Suprapubic skin (tissue), 4 donors: ENCODE data around the gene ATP6V0D1.

ENCODE experiments used
- POLR2A ChIP-seq, 2 donors: fragments of 450-650 bp; IDR thresholded peaks; one replicate each; pipeline ENCODE4 v1.6.1; 2017; ENCODE audit warnings: antibody characterized with exemption in 2 of 2, mild to moderate bottlenecking in 2 of 2, moderate library complexity in 2 of 2
- POLR2AphosphoS5 ChIP-seq, 3 donors: sonication (generic); formaldehyde crosslinking; IDR thresholded peaks; one replicate each; pipeline ENCODE4 v1.6.1; 2017; ENCODE audit warnings: antibody characterized with exemption in 3 of 3
- TF ChIP-seq, protein P1 (sequence below), 2 donors: fragments of 200-600 bp in 1 of 2; fragments of 450-650 bp in 1 of 2; sonication (generic) in 1 of 2; IDR thresholded peaks; one replicate each; pipeline ENCODE4 v1.5.1; 2016 to 2019; ENCODE audit warnings: antibody characterized with exemption in 2 of 2, mild to moderate bottlenecking in 1 of 2, moderate library complexity in 1 of 2

DNA sequence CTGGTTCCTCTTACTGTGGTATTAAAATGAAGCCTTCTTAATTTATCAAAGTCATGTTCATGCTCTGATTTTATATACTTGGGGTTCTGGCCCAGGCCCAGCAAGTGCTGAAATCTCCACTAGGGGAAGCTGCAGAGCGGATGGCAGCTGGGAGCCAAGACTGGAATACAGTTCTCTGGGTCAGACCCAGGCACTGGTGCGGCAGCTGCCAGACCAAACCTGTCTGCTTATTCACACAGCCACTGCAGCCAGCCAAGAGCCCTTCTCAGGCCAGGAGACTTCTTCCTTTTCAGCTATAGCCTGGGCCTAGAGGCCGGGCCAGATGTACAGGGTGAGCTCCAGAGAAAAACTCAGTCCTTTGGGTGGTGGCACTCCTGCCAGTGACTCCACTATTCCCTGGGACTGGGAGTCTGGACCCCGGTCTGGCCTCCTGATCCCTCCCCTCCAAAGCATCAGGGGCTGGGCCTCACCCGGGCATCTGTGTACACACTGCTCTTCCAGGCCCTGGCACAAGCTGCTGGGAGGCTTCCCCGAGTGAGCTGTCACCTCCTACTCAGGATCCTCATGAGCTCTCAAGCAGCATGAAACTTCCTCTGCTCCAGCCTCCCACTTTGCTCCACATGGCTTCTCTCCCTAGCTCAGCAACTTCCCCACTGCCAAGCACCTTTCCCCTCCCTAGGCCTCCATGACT lies 24.4 kb downstream of the ATP6V0D1 start:
- TF ChIP-seq POLR2AphosphoS5 (IDR thresholded peaks at IDR 0.05) = no peak
- TF ChIP-seq, protein P1, sequence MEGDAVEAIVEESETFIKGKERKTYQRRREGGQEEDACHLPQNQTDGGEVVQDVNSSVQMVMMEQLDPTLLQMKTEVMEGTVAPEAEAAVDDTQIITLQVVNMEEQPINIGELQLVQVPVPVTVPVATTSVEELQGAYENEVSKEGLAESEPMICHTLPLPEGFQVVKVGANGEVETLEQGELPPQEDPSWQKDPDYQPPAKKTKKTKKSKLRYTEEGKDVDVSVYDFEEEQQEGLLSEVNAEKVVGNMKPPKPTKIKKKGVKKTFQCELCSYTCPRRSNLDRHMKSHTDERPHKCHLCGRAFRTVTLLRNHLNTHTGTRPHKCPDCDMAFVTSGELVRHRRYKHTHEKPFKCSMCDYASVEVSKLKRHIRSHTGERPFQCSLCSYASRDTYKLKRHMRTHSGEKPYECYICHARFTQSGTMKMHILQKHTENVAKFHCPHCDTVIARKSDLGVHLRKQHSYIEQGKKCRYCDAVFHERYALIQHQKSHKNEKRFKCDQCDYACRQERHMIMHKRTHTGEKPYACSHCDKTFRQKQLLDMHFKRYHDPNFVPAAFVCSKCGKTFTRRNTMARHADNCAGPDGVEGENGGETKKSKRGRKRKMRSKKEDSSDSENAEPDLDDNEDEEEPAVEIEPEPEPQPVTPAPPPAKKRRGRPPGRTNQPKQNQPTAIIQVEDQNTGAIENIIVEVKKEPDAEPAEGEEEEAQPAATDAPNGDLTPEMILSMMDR (IDR thresholded peaks at IDR 0.05) = peak; percentile 45 to 75
- no peak for TF ChIP-seq POLR2A (IDR thresholded peaks at IDR 0.05)
